HepG2 (cell line): ENCODE results near the gene L3MBTL1. TPM values are rescaled to one million over a fixed set of nuclear protein-coding genes. Genes with fewer than 3 reads are reported as not detected.
A peak's percentile ranks its signal among the peaks of the same experiment; 100 is the strongest.

Experiments
- AGO1 ChIP-seq: fragments of 200-400 bp; formaldehyde crosslinking; IDR thresholded peaks from 2 replicates; pipeline ENCODE4 v1.6.1; 2017; ENCODE audit warnings: mild to moderate bottlenecking, low read depth, low read length, moderate library complexity; ENCODE audit not compliant: poor library complexity, severe bottlenecking
- HDAC2 ChIP-seq: sonication (generic); formaldehyde crosslinking; IDR thresholded peaks from 2 replicates; pipeline ENCODE4 v1.4.0; 2020; ENCODE audit warnings: missing genetic modification reagents
- KLF11 ChIP-seq: IDR thresholded peaks from 2 replicates; pipeline ENCODE4 v1.6.1; 2016; ENCODE audit warnings: missing compliant biosample characterization
- KLF15 ChIP-seq: sonication (generic); formaldehyde crosslinking; IDR thresholded peaks from 2 replicates; pipeline ENCODE4 v1.8.1; 2023; ENCODE audit warnings: borderline replicate concordance, mild to moderate bottlenecking, inconsistent platforms, missing genetic modification reagents, mixed read lengths
- MEIS1 ChIP-seq: sonication (generic); formaldehyde crosslinking; IDR thresholded peaks from 2 replicates; pipeline ENCODE4 v1.9.0; 2021; ENCODE audit warnings: mild to moderate bottlenecking, missing genetic modification reagents, moderate library complexity, borderline replicate concordance
- MYPOP ChIP-seq: sonication (generic); formaldehyde crosslinking; IDR thresholded peaks from 2 replicates; pipeline ENCODE4 v1.8.1; 2023; ENCODE audit warnings: mild to moderate bottlenecking, moderate library complexity, missing genetic modification reagents
- RFXAP ChIP-seq: sonication (generic); formaldehyde crosslinking; IDR thresholded peaks from 2 replicates; pipeline ENCODE4 v1.4.0; 2020; ENCODE audit warnings: missing genetic modification reagents, borderline replicate concordance
- ZBTB33 ChIP-seq: sonication (generic); formaldehyde crosslinking; IDR thresholded peaks from 2 replicates; pipeline ENCODE4 v1.4.0; 2020; ENCODE audit warnings: missing genetic modification reagents
- ZNF143 ChIP-seq: sonication (generic); formaldehyde crosslinking; IDR thresholded peaks from 2 replicates; pipeline ENCODE4 v1.4.0; 2020; ENCODE audit warnings: missing genetic modification reagents
- ZNF563 ChIP-seq: sonication (generic); formaldehyde crosslinking; IDR thresholded peaks from 2 replicates; pipeline ENCODE4 v1.8.0; 2022; ENCODE audit warnings: mild to moderate bottlenecking, moderate library complexity, missing genetic modification reagents
- ZNF891 ChIP-seq: sonication (generic); formaldehyde crosslinking; IDR thresholded peaks from 2 replicates; pipeline ENCODE4 v1.5.0; 2020; ENCODE audit warnings: mild to moderate bottlenecking, missing genetic modification reagents
- polyA plus RNA-seq, 8 experiments: library from polyadenylated mRNA; depleted of rRNA in 3 of 8; stranded (reverse) in 7 of 8; unstranded in 1 of 8; fragments of >200 nt; fragmentation: Illumina TruSeq in 4 of 8; extraction: Trizol in 4 of 8; gene quantifications; 2 replicates each; pipeline versions ENCODE4 v1.2.1 to v1.2.3, GENCODE V29; 2011 to 2016; ENCODE audit warnings: low read depth in 4 of 8, missing spikeins in 1 of 8, mixed read lengths in 1 of 8; ENCODE audit not compliant: insufficient read depth in 1 of 8
- total RNA-seq, 5 experiments: library from RNA; depleted of rRNA; stranded (reverse); fragments of >200 nt; fragmentation: Illumina TruSeq; extraction: Trizol; gene quantifications; 2 replicates each; pipeline ENCODE4 v1.2.3, GENCODE V29; 2016; ENCODE audit warnings: low read depth in 1 of 5
- TF ChIP-seq, protein P1 (sequence below): sonication (generic); formaldehyde crosslinking; IDR thresholded peaks from 2 replicates; pipeline ENCODE4 v1.8.1; 2022; ENCODE audit warnings: low read depth, mild to moderate bottlenecking, missing genetic modification reagents
- TF ChIP-seq, protein P2 (sequence below): sonication (generic); formaldehyde crosslinking; IDR thresholded peaks from 2 replicates; pipeline ENCODE4 v1.4.0; 2020; ENCODE audit warnings: missing genetic modification reagents
- TF ChIP-seq, protein P3 (sequence below): sonication (generic); formaldehyde crosslinking; IDR thresholded peaks from 2 replicates; pipeline ENCODE4 v1.5.0; 2020; ENCODE audit warnings: mild to moderate bottlenecking, missing genetic modification reagents, moderate library complexity
- TF ChIP-seq, protein P4 (sequence below): IDR thresholded peaks from 2 replicates; pipeline ENCODE4 v1.6.1; 2018; ENCODE audit warnings: missing genetic modification reagents

L3MBTL1 gene
- total and polyA plus RNA-seq, 2 of the 13 experiments (the other 11 are each of a cell fraction or from before 2014, with no cell fraction given) = 9.0 to 17.8 TPM

DNA sequence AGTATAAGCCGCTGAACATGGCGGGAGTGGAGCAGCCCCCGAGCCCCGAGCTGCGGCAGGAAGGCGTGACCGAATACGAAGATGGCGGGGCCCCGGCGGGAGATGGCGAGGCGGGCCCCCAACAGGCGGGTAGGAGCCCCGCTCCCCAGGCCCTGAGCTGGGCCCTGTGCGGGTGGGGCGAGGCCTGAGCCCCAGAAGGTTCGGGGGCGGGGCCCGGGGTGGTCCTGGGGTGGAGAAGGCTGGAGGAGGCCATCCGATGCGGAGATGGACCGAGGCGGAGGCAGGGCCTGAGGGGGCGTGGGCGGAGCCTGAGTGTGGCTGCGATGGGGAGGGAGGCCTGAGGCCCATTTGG, 7.1 kb downstream of the L3MBTL1 start (continued):
- TF ChIP-seq, protein P1, sequence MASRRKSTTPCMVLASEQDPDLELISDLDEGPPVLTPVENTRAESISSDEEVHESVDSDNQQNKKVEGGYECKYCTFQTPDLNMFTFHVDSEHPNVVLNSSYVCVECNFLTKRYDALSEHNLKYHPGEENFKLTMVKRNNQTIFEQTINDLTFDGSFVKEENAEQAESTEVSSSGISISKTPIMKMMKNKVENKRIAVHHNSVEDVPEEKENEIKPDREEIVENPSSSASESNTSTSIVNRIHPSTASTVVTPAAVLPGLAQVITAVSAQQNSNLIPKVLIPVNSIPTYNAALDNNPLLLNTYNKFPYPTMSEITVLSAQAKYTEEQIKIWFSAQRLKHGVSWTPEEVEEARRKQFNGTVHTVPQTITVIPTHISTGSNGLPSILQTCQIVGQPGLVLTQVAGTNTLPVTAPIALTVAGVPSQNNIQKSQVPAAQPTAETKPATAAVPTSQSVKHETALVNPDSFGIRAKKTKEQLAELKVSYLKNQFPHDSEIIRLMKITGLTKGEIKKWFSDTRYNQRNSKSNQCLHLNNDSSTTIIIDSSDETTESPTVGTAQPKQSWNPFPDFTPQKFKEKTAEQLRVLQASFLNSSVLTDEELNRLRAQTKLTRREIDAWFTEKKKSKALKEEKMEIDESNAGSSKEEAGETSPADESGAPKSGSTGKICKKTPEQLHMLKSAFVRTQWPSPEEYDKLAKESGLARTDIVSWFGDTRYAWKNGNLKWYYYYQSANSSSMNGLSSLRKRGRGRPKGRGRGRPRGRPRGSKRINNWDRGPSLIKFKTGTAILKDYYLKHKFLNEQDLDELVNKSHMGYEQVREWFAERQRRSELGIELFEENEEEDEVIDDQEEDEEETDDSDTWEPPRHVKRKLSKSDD = 0 out of 2 replicates have a peak, but pooled peaks have one; percentile 22
- TF ChIP-seq, protein P2, sequence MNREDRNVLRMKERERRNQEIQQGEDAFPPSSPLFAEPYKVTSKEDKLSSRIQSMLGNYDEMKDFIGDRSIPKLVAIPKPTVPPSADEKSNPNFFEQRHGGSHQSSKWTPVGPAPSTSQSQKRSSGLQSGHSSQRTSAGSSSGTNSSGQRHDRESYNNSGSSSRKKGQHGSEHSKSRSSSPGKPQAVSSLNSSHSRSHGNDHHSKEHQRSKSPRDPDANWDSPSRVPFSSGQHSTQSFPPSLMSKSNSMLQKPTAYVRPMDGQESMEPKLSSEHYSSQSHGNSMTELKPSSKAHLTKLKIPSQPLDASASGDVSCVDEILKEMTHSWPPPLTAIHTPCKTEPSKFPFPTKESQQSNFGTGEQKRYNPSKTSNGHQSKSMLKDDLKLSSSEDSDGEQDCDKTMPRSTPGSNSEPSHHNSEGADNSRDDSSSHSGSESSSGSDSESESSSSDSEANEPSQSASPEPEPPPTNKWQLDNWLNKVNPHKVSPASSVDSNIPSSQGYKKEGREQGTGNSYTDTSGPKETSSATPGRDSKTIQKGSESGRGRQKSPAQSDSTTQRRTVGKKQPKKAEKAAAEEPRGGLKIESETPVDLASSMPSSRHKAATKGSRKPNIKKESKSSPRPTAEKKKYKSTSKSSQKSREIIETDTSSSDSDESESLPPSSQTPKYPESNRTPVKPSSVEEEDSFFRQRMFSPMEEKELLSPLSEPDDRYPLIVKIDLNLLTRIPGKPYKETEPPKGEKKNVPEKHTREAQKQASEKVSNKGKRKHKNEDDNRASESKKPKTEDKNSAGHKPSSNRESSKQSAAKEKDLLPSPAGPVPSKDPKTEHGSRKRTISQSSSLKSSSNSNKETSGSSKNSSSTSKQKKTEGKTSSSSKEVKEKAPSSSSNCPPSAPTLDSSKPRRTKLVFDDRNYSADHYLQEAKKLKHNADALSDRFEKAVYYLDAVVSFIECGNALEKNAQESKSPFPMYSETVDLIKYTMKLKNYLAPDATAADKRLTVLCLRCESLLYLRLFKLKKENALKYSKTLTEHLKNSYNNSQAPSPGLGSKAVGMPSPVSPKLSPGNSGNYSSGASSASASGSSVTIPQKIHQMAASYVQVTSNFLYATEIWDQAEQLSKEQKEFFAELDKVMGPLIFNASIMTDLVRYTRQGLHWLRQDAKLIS (CRISPR knock-in tag) = no peak
- TF ChIP-seq ZNF891 (CRISPR knock-in tag) = 0 out of 2 replicates have a peak, but pooled peaks have one; percentile 6
- TF ChIP-seq ZNF563 = 0 out of 2 replicates have a peak, but pooled peaks have one; percentile 2
- peak; percentile 41; the same call in 1 of the 2 replicates for TF ChIP-seq MYPOP (CRISPR knock-in tag)
- peak; percentile 6; the same call in 1 of the 2 replicates for TF ChIP-seq MEIS1
- TF ChIP-seq HDAC2 = 0 out of 2 replicates have a peak, but pooled peaks have one; percentile 6
- TF ChIP-seq, protein P3, sequence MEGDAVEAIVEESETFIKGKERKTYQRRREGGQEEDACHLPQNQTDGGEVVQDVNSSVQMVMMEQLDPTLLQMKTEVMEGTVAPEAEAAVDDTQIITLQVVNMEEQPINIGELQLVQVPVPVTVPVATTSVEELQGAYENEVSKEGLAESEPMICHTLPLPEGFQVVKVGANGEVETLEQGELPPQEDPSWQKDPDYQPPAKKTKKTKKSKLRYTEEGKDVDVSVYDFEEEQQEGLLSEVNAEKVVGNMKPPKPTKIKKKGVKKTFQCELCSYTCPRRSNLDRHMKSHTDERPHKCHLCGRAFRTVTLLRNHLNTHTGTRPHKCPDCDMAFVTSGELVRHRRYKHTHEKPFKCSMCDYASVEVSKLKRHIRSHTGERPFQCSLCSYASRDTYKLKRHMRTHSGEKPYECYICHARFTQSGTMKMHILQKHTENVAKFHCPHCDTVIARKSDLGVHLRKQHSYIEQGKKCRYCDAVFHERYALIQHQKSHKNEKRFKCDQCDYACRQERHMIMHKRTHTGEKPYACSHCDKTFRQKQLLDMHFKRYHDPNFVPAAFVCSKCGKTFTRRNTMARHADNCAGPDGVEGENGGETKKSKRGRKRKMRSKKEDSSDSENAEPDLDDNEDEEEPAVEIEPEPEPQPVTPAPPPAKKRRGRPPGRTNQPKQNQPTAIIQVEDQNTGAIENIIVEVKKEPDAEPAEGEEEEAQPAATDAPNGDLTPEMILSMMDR (CRISPR knock-in tag) = no peak
- peak; percentile 65; the same call in 1 of the 2 replicates for TF ChIP-seq RFXAP
- peak; percentile 54; the same call in 1 of the 2 replicates for TF ChIP-seq KLF11 (CRISPR knock-in tag)
- TF ChIP-seq AGO1 = peak; percentile 52
- 0 out of 2 replicates have a peak, but pooled peaks have one; percentile 24 for TF ChIP-seq ZBTB33
- peak; percentile 75; the same call in 1 of the 2 replicates for TF ChIP-seq KLF15 (CRISPR knock-in tag)
- no peak for TF ChIP-seq ZNF143 (CRISPR knock-in tag)
- TF ChIP-seq, protein P4, sequence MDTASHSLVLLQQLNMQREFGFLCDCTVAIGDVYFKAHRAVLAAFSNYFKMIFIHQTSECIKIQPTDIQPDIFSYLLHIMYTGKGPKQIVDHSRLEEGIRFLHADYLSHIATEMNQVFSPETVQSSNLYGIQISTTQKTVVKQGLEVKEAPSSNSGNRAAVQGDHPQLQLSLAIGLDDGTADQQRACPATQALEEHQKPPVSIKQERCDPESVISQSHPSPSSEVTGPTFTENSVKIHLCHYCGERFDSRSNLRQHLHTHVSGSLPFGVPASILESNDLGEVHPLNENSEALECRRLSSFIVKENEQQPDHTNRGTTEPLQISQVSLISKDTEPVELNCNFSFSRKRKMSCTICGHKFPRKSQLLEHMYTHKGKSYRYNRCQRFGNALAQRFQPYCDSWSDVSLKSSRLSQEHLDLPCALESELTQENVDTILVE (CRISPR knock-in tag) = no peak
